ENCODE results near the gene NRXN2. TPM values are rescaled to one million over a fixed set of nuclear protein-coding genes. Genes with fewer than 3 reads are reported as not detected.

The NRXN2 gene
- total RNA-seq, 1 donor from 2014 or later: 0.14 TPM

DNA sequence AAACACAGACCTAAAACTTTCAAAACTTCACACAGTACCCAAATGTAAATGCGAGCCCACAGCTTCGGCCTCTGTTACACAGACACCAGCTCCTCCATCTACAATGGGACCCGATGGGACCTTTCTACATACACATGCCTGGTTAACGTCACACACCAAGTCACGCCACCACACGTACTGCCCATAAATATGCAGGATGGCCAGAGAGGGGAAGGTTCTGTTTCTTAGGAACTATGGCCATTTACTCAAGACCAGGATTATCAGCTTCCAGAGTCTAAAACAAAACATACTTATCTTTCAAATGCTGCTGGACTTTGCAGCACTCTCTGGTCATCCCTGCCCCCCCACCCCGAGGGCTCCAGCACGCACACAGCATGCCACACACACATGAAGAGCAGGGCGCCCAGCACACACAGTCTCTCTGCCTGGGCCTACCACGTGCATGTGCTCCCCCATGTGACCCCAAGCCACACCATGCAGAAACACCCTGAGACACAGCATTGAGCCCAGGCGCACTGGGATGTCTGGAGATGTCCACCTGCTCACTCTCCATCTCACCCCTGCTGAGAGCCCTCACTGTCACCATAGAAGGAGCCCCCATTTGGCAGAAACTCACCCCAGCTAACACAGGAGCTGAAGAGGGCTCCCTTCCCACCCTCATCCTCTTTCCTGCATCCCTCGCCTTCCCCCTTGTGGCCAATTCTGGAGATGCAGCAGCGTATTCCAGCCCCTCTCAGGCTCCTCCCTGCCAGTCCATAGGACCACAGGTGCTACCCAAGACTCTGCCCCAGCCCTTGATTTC lies 70.2 kb downstream of the NRXN2 start:
- H2AFZ ChIP-seq (ENCODE audit: low read depth, low read length): peak overlapping the region; percentile 22
- H3K9me3 ChIP-seq (ENCODE audit: insufficient read depth, low read depth, low read length): no peaks in the 10 kb centered on the region
- no peak overlapping the region for H3K4me3 Mint-ChIP-seq (ENCODE audit: unreplicated experiment)
- peaks cover 1% of the 10 kb centered on the region for H3K9me3 Mint-ChIP-seq (ENCODE audit: unreplicated experiment)
- peaks cover 54% of the 10 kb centered on the region for H3K27me3 Mint-ChIP-seq (ENCODE audit: low read depth, unreplicated experiment)
- TF ChIP-seq, protein P1, sequence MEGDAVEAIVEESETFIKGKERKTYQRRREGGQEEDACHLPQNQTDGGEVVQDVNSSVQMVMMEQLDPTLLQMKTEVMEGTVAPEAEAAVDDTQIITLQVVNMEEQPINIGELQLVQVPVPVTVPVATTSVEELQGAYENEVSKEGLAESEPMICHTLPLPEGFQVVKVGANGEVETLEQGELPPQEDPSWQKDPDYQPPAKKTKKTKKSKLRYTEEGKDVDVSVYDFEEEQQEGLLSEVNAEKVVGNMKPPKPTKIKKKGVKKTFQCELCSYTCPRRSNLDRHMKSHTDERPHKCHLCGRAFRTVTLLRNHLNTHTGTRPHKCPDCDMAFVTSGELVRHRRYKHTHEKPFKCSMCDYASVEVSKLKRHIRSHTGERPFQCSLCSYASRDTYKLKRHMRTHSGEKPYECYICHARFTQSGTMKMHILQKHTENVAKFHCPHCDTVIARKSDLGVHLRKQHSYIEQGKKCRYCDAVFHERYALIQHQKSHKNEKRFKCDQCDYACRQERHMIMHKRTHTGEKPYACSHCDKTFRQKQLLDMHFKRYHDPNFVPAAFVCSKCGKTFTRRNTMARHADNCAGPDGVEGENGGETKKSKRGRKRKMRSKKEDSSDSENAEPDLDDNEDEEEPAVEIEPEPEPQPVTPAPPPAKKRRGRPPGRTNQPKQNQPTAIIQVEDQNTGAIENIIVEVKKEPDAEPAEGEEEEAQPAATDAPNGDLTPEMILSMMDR (IDR thresholded peaks at IDR 0.05; ENCODE audit: insufficient read depth, low read depth, low read length): peak; percentile 67
- TF ChIP-seq EZH2 (IDR thresholded peaks at IDR 0.05; ENCODE audit: insufficient read depth, low read length): no peak
- H3K36me3 Mint-ChIP-seq (ENCODE audit: low read depth, unreplicated experiment): no peaks in the 10 kb centered on the region
- peaks cover 2% of the 10 kb centered on the region for H3K4me1 Mint-ChIP-seq (ENCODE audit: low read depth, unreplicated experiment)
- no peak overlapping the region for H3K4me3 ChIP-seq (ENCODE audit: insufficient read depth, low read depth, low read length)
- H3K4me2 ChIP-seq (ENCODE audit: low read length): no peak overlapping the region
- DNase-seq (ENCODE audit: low read depth) (peak; percentile 12), FAIRE-seq (no peak)
- H3K4me1 ChIP-seq (ENCODE audit: insufficient read depth, low read length): no peaks in the 10 kb centered on the region
- no peak overlapping the region for H3K27ac Mint-ChIP-seq (ENCODE audit: unreplicated experiment)
- no peaks in the 10 kb centered on the region for H3K79me2 ChIP-seq (ENCODE audit: insufficient read depth, low read length)
- H3K27me3 ChIP-seq (ENCODE audit: insufficient read depth, low read length): peaks cover 3% of the 10 kb centered on the region
- H3K36me3 ChIP-seq (ENCODE audit: insufficient read depth, low read length): no peaks in the 10 kb centered on the region
- H3K27ac ChIP-seq (ENCODE audit: low read depth, low read length): no peak overlapping the region
- H4K20me1 ChIP-seq (ENCODE audit: insufficient read depth, low read length): no peaks in the 10 kb centered on the region
- no peak overlapping the region for H3K9ac ChIP-seq (ENCODE audit: low read length)

DNA sequence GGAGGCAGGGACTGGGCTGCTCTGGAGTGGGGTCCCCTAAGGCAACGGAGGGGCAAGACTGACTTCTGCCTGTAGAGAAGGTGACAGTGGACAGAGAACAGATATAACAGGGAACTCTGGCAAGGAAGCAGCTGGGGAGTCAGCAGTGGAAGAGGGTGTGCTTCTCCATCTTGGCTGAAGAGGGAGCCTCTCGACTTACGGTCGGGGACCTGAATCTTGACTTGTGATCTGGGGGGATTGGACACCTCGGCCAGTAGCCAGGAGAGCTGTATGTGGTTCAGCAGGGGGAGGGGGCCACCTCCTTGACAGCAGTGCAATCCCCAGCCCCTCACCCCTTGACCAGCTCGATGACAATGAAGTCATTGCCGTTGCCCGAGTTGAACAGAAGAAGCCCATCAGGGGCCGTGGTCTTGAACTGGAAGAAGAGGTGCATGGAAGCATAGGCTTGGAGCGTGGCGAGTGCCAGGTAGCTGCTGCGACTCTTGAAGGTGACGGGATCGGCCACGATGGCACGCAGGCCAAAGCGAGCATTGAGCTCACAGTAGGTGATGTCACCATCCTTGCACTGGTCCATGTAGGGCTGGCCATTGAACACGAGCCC lies 72.0 kb downstream of the NRXN2 start:
- no peak overlapping the region for H3K4me3 Mint-ChIP-seq (ENCODE audit: unreplicated experiment)
- no peaks in the 10 kb centered on the region for H3K9me3 ChIP-seq (ENCODE audit: insufficient read depth, low read depth, low read length)
- H3K27ac ChIP-seq (ENCODE audit: low read depth, low read length): no peak overlapping the region
- no peak overlapping the region for H3K4me2 ChIP-seq (ENCODE audit: low read length)
- no peak overlapping the region for H2AFZ ChIP-seq (ENCODE audit: low read depth, low read length)
- TF ChIP-seq, protein P1 (IDR thresholded peaks at IDR 0.05; ENCODE audit: insufficient read depth, low read depth, low read length): peak; percentile 35
- no peak for TF ChIP-seq EZH2 (IDR thresholded peaks at IDR 0.05; ENCODE audit: insufficient read depth, low read length)
- DNase-seq (ENCODE audit: low read depth) (no peak), FAIRE-seq (no peak)
- H3K36me3 ChIP-seq (ENCODE audit: insufficient read depth, low read length): no peaks in the 10 kb centered on the region
- H3K9me3 Mint-ChIP-seq (ENCODE audit: unreplicated experiment): peaks cover 1% of the 10 kb centered on the region
- no peak overlapping the region for H3K4me3 ChIP-seq (ENCODE audit: insufficient read depth, low read depth, low read length)
- H3K27me3 Mint-ChIP-seq (ENCODE audit: low read depth, unreplicated experiment): peaks cover 65% of the 10 kb centered on the region
- H3K4me1 ChIP-seq (ENCODE audit: insufficient read depth, low read length): no peaks in the 10 kb centered on the region
- H3K79me2 ChIP-seq (ENCODE audit: insufficient read depth, low read length): no peaks in the 10 kb centered on the region
- peaks cover 9% of the 10 kb centered on the region for H3K27me3 ChIP-seq (ENCODE audit: insufficient read depth, low read length)
- no peak overlapping the region for H3K27ac Mint-ChIP-seq (ENCODE audit: unreplicated experiment)
- H3K4me1 Mint-ChIP-seq (ENCODE audit: low read depth, unreplicated experiment): no peaks in the 10 kb centered on the region
- H3K36me3 Mint-ChIP-seq (ENCODE audit: low read depth, unreplicated experiment): peaks cover 5% of the 10 kb centered on the region
- no peaks in the 10 kb centered on the region for H4K20me1 ChIP-seq (ENCODE audit: insufficient read depth, low read length)
- H3K9ac ChIP-seq (ENCODE audit: low read length): no peak overlapping the region

DNA sequence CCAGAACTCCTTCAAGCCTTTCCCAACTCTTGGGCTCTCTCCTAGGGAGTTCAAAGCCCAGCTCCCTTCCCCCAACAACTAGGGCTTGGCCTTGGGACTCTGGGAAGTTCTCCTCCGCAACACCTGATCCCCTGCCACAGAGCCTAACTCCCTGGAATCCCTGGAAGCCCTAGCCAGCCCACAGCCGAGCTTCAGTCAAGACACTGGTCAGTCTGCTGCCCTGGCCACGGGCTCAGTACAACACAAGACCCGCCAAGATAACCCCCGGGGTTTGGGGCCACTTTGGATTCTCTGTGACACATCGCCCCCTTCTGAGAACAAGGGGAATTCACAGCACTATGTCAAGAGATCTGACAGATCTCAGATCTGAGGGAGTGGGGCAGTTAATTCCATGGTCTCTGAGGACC lies 73.7 kb downstream of the NRXN2 start:
- H3K9me3 ChIP-seq (ENCODE audit: insufficient read depth, low read depth, low read length): no peaks in the 10 kb centered on the region
- FAIRE-seq (no peak), DNase-seq (ENCODE audit: low read depth) (no peak)
- Mint-ChIP-seq H3K36me3 (ENCODE audit: low read depth, unreplicated experiment) (peaks cover 5% of the 10 kb centered on the region), H3K9me3 (ENCODE audit: unreplicated experiment) (peaks cover 1% of the 10 kb centered on the region), H3K27me3 (ENCODE audit: low read depth, unreplicated experiment) (peaks cover 76% of the 10 kb centered on the region), H3K4me1 (ENCODE audit: low read depth, unreplicated experiment) (no peaks in the 10 kb centered on the region), H3K27ac (ENCODE audit: unreplicated experiment) (no peak overlapping the region), H3K4me3 (ENCODE audit: unreplicated experiment) (no peak overlapping the region)
- H3K9ac ChIP-seq (ENCODE audit: low read length): no peak overlapping the region
- H3K4me1 ChIP-seq (ENCODE audit: insufficient read depth, low read length): no peaks in the 10 kb centered on the region
- H3K27me3 ChIP-seq (ENCODE audit: insufficient read depth, low read length): peaks cover 18% of the 10 kb centered on the region
- H3K27ac ChIP-seq (ENCODE audit: low read depth, low read length): no peak overlapping the region
- H4K20me1 ChIP-seq (ENCODE audit: insufficient read depth, low read length): no peaks in the 10 kb centered on the region
- no peaks in the 10 kb centered on the region for H3K36me3 ChIP-seq (ENCODE audit: insufficient read depth, low read length)
- TF ChIP-seq, protein P1 (IDR thresholded peaks at IDR 0.05; ENCODE audit: insufficient read depth, low read depth, low read length): peak; percentile 25
- TF ChIP-seq EZH2 (IDR thresholded peaks at IDR 0.05; ENCODE audit: insufficient read depth, low read length): no peak
- no peak overlapping the region for H3K4me2 ChIP-seq (ENCODE audit: low read length)
- H3K4me3 ChIP-seq (ENCODE audit: insufficient read depth, low read depth, low read length): no peak overlapping the region
- no peak overlapping the region for H2AFZ ChIP-seq (ENCODE audit: low read depth, low read length)
- no peaks in the 10 kb centered on the region for H3K79me2 ChIP-seq (ENCODE audit: insufficient read depth, low read length)

Measured in astrocyte (in vitro differentiated cells and primary cell).